ENCODE results near the gene ZNF764.
"Not testable (repeated sequence)": the region's sequence is repeated elsewhere in the genome, so short reads cannot be mapped to it uniquely, and the experiment has no call there.

Gene ZNF764

DNA sequence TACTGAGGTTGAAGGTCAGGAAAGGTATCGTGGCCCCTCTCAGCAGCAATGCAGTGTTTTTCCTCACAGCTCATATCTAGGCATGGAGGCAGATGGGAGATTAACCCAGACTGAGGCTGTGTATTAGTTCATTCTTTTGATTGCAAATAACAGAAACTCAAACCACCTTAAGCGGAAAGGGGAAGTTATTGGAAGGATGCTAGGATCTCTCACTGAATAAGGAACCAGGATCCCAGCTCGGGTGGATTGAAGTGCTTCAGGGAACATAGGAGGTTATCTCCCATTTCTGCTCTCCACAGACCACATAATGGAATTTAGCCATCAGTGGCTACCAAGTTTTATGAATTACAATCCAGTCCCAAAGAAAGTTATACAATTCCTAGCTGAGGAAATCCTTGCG is 43.8 kb upstream of the ZNF764 start:
- Histone ChIP-seq H3K4me1 (ENCODE audit: insufficient read depth, low read length, severe bottlenecking) (peaks cover 6% of the 10 kb centered on the region), H3K27me3 (ENCODE audit: insufficient read depth, low read length) (no peaks in the 10 kb centered on the region), H2AFZ (ENCODE audit: low read length) (no peak overlapping the region), H3K27ac (ENCODE audit: low read depth, low read length, poor library complexity, severe bottlenecking) (no peak overlapping the region), H3K4me2 (ENCODE audit: low read length) (no peak overlapping the region), H3K9me2 (ENCODE audit: low read depth, low read length) (no peaks in the 10 kb centered on the region), H3K4me3 (ENCODE audit: low read depth, low read length, poor library complexity, severe bottlenecking) (no peak overlapping the region), H3F3A (ENCODE audit: insufficient read depth, low read length) (no peaks in the 10 kb centered on the region), H3K9me3 (ENCODE audit: low read length) (no peaks in the 10 kb centered on the region), H4K20me1 (ENCODE audit: insufficient read depth, low read length) (no peaks in the 10 kb centered on the region), H3K9ac (ENCODE audit: low read length) (no peak overlapping the region), H3K79me2 (ENCODE audit: insufficient read depth, low read length) (no peaks in the 10 kb centered on the region), H3K36me3 (ENCODE audit: insufficient read depth, low read length) (peaks cover 36% of the 10 kb centered on the region)
- no peak for TF ChIP-seq EZH2 (IDR thresholded peaks at IDR 0.05; ENCODE audit: borderline replicate concordance, low read length)
- TF ChIP-seq, protein P1, sequence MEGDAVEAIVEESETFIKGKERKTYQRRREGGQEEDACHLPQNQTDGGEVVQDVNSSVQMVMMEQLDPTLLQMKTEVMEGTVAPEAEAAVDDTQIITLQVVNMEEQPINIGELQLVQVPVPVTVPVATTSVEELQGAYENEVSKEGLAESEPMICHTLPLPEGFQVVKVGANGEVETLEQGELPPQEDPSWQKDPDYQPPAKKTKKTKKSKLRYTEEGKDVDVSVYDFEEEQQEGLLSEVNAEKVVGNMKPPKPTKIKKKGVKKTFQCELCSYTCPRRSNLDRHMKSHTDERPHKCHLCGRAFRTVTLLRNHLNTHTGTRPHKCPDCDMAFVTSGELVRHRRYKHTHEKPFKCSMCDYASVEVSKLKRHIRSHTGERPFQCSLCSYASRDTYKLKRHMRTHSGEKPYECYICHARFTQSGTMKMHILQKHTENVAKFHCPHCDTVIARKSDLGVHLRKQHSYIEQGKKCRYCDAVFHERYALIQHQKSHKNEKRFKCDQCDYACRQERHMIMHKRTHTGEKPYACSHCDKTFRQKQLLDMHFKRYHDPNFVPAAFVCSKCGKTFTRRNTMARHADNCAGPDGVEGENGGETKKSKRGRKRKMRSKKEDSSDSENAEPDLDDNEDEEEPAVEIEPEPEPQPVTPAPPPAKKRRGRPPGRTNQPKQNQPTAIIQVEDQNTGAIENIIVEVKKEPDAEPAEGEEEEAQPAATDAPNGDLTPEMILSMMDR (IDR thresholded peaks at IDR 0.05; ENCODE audit: low read length) = no peak

DNA sequence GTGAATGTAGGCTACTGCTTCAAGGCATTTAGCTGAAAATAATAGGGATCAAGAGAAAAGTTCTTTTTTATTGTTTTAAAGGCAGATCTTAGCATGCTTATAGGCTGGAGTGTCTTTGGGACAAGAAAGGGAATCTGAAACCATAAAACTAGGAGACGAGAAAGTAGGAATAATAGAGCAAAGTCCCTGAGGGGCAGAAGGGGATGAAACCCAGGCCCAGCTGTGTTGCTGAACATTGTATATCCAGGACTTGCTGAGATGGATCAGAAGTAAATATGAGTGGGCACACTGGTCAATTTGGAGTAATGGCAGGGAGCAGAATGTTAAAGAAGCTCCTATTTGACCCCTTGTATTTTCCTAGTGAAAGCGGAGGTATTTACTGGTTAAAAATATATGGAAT is 42.8 kb upstream of the ZNF764 start:
- H3K4me3 ChIP-seq (ENCODE audit: low read depth, low read length, poor library complexity, severe bottlenecking) = no peak overlapping the region
- no peak overlapping the region for H3K9ac ChIP-seq (ENCODE audit: low read length)
- H3F3A ChIP-seq (ENCODE audit: insufficient read depth, low read length) = no peaks in the 10 kb centered on the region
- H3K79me2 ChIP-seq (ENCODE audit: insufficient read depth, low read length) = no peaks in the 10 kb centered on the region
- no peak for TF ChIP-seq EZH2 (IDR thresholded peaks at IDR 0.05; ENCODE audit: borderline replicate concordance, low read length)
- TF ChIP-seq, protein P1 (IDR thresholded peaks at IDR 0.05; ENCODE audit: low read length) = no peak
- H3K9me2 ChIP-seq (ENCODE audit: low read depth, low read length) = no peaks in the 10 kb centered on the region
- no peak overlapping the region for H3K4me2 ChIP-seq (ENCODE audit: low read length)
- H3K9me3 ChIP-seq (ENCODE audit: low read length) = no peaks in the 10 kb centered on the region
- no peak overlapping the region for H2AFZ ChIP-seq (ENCODE audit: low read length)
- no peaks in the 10 kb centered on the region for H3K27me3 ChIP-seq (ENCODE audit: insufficient read depth, low read length)
- H3K36me3 ChIP-seq (ENCODE audit: insufficient read depth, low read length) = peaks cover 27% of the 10 kb centered on the region
- no peak overlapping the region for H3K27ac ChIP-seq (ENCODE audit: low read depth, low read length, poor library complexity, severe bottlenecking)
- no peaks in the 10 kb centered on the region for H4K20me1 ChIP-seq (ENCODE audit: insufficient read depth, low read length)
- peaks cover 6% of the 10 kb centered on the region for H3K4me1 ChIP-seq (ENCODE audit: insufficient read depth, low read length, severe bottlenecking)

DNA sequence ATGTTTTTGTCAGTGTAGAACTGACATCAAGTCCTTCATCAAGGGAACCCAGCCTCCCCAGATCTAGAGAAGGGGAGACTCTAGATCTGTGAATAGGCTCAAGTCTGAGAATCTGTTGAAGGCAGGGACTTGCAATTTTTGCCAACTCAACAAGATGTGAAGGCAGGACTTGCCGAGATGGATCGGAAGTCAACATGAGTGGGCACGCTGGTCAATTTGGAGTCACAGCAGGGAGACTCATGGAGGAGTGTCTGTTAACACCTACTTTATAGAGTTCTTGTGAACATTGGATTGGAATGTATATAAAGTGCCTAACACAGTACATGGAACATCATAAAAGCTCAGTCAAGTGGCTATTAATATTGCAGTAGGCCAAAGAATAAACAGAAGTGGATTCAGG is 42.0 kb upstream of the ZNF764 start:
- Histone ChIP-seq H3K27ac (ENCODE audit: low read depth, low read length, poor library complexity, severe bottlenecking) (no peak overlapping the region), H3K4me2 (ENCODE audit: low read length) (no peak overlapping the region), H3K27me3 (ENCODE audit: insufficient read depth, low read length) (no peaks in the 10 kb centered on the region), H3K4me1 (ENCODE audit: insufficient read depth, low read length, severe bottlenecking) (peaks cover 6% of the 10 kb centered on the region), H2AFZ (ENCODE audit: low read length) (no peak overlapping the region), H3K36me3 (ENCODE audit: insufficient read depth, low read length) (peaks cover 20% of the 10 kb centered on the region), H3K9me2 (ENCODE audit: low read depth, low read length) (no peaks in the 10 kb centered on the region), H3K9me3 (ENCODE audit: low read length) (no peaks in the 10 kb centered on the region), H3F3A (ENCODE audit: insufficient read depth, low read length) (no peaks in the 10 kb centered on the region), H3K9ac (ENCODE audit: low read length) (no peak overlapping the region), H4K20me1 (ENCODE audit: insufficient read depth, low read length) (no peaks in the 10 kb centered on the region), H3K79me2 (ENCODE audit: insufficient read depth, low read length) (no peaks in the 10 kb centered on the region), H3K4me3 (ENCODE audit: low read depth, low read length, poor library complexity, severe bottlenecking) (no peak overlapping the region)
- no peak for TF ChIP-seq EZH2 (IDR thresholded peaks at IDR 0.05; ENCODE audit: borderline replicate concordance, low read length)

DNA sequence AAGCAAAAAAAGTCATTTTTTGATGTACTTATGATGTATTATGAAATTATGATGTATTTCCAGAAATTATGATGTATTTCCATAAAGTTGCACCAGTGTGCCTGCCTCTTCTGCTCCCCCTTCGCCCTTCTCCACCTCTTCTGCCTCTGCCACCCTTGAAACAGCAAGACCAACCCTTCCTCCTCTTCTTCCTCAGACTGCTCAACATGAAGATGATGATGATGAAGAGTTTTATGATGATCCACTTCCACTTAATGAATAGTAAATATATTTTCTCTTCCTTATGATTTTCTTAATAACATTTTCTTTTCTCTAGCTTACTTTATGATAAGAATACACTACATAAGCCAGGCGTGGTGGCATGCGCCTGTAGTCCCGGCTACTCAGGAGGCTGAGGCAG is 34.7 kb upstream of the ZNF764 start:
- Histone ChIP-seq H2AFZ (ENCODE audit: low read length) (no peak overlapping the region), H3K4me3 (ENCODE audit: low read depth, low read length, poor library complexity, severe bottlenecking) (no peak overlapping the region), H3K36me3 (ENCODE audit: insufficient read depth, low read length) (no peaks in the 10 kb centered on the region), H4K20me1 (ENCODE audit: insufficient read depth, low read length) (no peaks in the 10 kb centered on the region), H3F3A (ENCODE audit: insufficient read depth, low read length) (no peaks in the 10 kb centered on the region), H3K27me3 (ENCODE audit: insufficient read depth, low read length) (no peaks in the 10 kb centered on the region), H3K9me2 (ENCODE audit: low read depth, low read length) (no peaks in the 10 kb centered on the region), H3K4me2 (ENCODE audit: low read length) (no peak overlapping the region), H3K4me1 (ENCODE audit: insufficient read depth, low read length, severe bottlenecking) (peaks cover 5% of the 10 kb centered on the region), H3K9me3 (ENCODE audit: low read length) (no peaks in the 10 kb centered on the region), H3K27ac (ENCODE audit: low read depth, low read length, poor library complexity, severe bottlenecking) (no peak overlapping the region), H3K79me2 (ENCODE audit: insufficient read depth, low read length) (no peaks in the 10 kb centered on the region), H3K9ac (ENCODE audit: low read length) (no peak overlapping the region)
- TF ChIP-seq EZH2 (IDR thresholded peaks at IDR 0.05; ENCODE audit: borderline replicate concordance, low read length) = no peak
- TF ChIP-seq, protein P1 (IDR thresholded peaks at IDR 0.05; ENCODE audit: low read length) = no peak

DNA sequence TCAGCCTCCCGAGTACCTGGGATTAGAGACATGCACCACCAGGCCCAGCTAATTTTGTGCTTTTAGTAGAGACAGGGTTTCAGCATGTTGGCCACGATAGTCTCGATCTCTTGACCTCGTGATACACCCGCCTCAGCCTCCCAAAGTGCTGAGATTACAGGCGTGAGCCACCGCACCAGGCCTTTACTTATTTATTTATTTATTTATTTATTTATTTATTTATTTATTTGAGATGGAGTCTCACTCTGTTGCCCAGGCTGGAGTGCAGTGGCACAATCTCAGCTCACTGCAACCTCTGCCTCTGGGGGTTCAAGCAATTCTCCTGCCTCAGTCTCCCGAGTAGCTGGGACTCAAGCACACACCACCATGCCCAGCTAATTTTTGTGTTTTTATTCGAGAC is 32.7 kb upstream of the ZNF764 start:
- not testable (repeated sequence) for H3K4me1 ChIP-seq (ENCODE audit: insufficient read depth, low read length, severe bottlenecking); H3K9ac ChIP-seq (ENCODE audit: low read length); H3K27me3 ChIP-seq (ENCODE audit: insufficient read depth, low read length); H3K9me2 ChIP-seq (ENCODE audit: low read depth, low read length); H3K4me2 ChIP-seq (ENCODE audit: low read length); H3K36me3 ChIP-seq (ENCODE audit: insufficient read depth, low read length); H3F3A ChIP-seq (ENCODE audit: insufficient read depth, low read length); H3K9me3 ChIP-seq (ENCODE audit: low read length); H3K27ac ChIP-seq (ENCODE audit: low read depth, low read length, poor library complexity, severe bottlenecking); H2AFZ ChIP-seq (ENCODE audit: low read length); H3K4me3 ChIP-seq (ENCODE audit: low read depth, low read length, poor library complexity, severe bottlenecking); H3K79me2 ChIP-seq (ENCODE audit: insufficient read depth, low read length); H4K20me1 ChIP-seq (ENCODE audit: insufficient read depth, low read length)

All from OCI-LY1 (cell line).